Osteoblast (primary cell): ENCODE data around the gene RAD51B. TPM values are rescaled to one million over a fixed set of nuclear protein-coding genes. Genes with fewer than 3 reads are reported as not detected.
"Not testable (repeated sequence)": the region's sequence is repeated elsewhere in the genome, so short reads cannot be mapped to it uniquely, and the experiment has no call there.

ENCODE experiments used
- DNase-seq: peaks from one replicate; pipeline ENCODE4 v3.0.0; 2011; ENCODE audit warnings: low spot score, mixed read lengths; ENCODE audit not compliant: insufficient read length; ENCODE audit errors: missing footprints
- H2AFZ ChIP-seq: 2 replicates; pipeline ENCODE4 v1.6.0; 2011; ENCODE audit warnings: mild to moderate bottlenecking, low read length
- H3K27ac ChIP-seq: 2 replicates; pipeline ENCODE4 v1.5.1; 2011; ENCODE audit warnings: mild to moderate bottlenecking, low read depth, low read length, moderate library complexity
- H3K27me3 ChIP-seq: 2 replicates; pipeline ENCODE4 v1.6.0; 2012; ENCODE audit warnings: mild to moderate bottlenecking, control low read depth, inconsistent platforms, low read length, moderate library complexity; ENCODE audit not compliant: insufficient read depth
- H3K36me3 ChIP-seq: 2 replicates; pipeline ENCODE4 v1.5.1; 2011; ENCODE audit warnings: mild to moderate bottlenecking, low read length, control low read depth, moderate library complexity; ENCODE audit not compliant: insufficient read depth
- H3K4me1 ChIP-seq: 2 replicates; pipeline ENCODE4 v1.5.1; 2011; ENCODE audit warnings: mild to moderate bottlenecking, low read length, control low read depth, moderate library complexity; ENCODE audit not compliant: insufficient read depth
- H3K4me2 ChIP-seq: 2 replicates; pipeline ENCODE4 v1.6.0; 2011; ENCODE audit warnings: mild to moderate bottlenecking, low read length; ENCODE audit not compliant: insufficient read depth
- H3K4me3 ChIP-seq: fragments of 200-600 bp; sonication (generic); 3 replicates; pipeline ENCODE4 v1.5.1; 2012; ENCODE audit warnings: mild to moderate bottlenecking, low read length, inconsistent platforms; ENCODE audit not compliant: insufficient read depth
- H3K79me2 ChIP-seq: 2 replicates; pipeline ENCODE4 v1.6.0; 2012; ENCODE audit warnings: mild to moderate bottlenecking, low read length, control low read depth, inconsistent platforms; ENCODE audit not compliant: insufficient read depth
- H3K9me3 ChIP-seq: 2 replicates; pipeline ENCODE4 v1.5.1; 2011; ENCODE audit warnings: low read depth, low read length, control low read depth
- H4K20me1 ChIP-seq: 2 replicates; pipeline ENCODE4 v1.6.0; 2012; ENCODE audit warnings: mild to moderate bottlenecking, low read length, control low read depth; ENCODE audit not compliant: insufficient read depth
- total RNA-seq: library from RNA; depleted of rRNA; stranded (reverse); fragments of >200 nt; gene quantifications from 2 replicates; pipeline ENCODE4 v1.2.3, GENCODE V29; 2012
- TF ChIP-seq, protein P1 (sequence below): IDR thresholded peaks from 2 replicates; pipeline ENCODE4 v1.5.1; 2011; ENCODE audit warnings: mild to moderate bottlenecking, low read depth, low read length, moderate library complexity; ENCODE audit errors: extremely low read depth

RAD51B gene
- total RNA-seq, 1 donor = 13.8 TPM

DNA sequence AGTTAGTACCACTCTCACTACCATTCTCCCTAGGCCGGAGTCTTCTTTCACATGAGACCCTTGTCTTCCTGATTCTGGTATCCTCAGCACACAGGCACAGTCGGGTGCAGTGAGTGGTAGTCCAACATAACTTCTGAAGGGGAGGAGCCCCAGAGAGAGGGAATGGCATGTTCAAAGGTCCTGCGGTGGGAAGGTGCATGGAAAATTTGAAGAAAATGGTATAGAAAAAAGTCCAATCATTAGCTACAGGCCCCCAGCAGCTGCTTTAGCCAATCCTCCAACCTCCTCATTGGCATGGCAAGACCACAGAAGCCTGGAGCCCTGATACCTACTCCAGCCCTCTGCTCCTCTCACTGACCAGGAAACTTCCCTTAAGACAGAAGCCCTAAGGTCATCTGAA lies 876.7 kb downstream of the RAD51B start:
- Histone ChIP-seq H3K79me2 (no peaks in the 10 kb centered on the region), H3K36me3 (no peaks in the 10 kb centered on the region), H3K4me2 (no peak overlapping the region), H3K4me3 (no peak overlapping the region), H3K27me3 (no peaks in the 10 kb centered on the region), H4K20me1 (no peaks in the 10 kb centered on the region), H3K4me1 (peaks cover 35% of the 10 kb centered on the region), H2AFZ (no peak overlapping the region), H3K27ac (peak overlapping the region; percentile 82), H3K9me3 (no peaks in the 10 kb centered on the region)
- TF ChIP-seq, protein P1, sequence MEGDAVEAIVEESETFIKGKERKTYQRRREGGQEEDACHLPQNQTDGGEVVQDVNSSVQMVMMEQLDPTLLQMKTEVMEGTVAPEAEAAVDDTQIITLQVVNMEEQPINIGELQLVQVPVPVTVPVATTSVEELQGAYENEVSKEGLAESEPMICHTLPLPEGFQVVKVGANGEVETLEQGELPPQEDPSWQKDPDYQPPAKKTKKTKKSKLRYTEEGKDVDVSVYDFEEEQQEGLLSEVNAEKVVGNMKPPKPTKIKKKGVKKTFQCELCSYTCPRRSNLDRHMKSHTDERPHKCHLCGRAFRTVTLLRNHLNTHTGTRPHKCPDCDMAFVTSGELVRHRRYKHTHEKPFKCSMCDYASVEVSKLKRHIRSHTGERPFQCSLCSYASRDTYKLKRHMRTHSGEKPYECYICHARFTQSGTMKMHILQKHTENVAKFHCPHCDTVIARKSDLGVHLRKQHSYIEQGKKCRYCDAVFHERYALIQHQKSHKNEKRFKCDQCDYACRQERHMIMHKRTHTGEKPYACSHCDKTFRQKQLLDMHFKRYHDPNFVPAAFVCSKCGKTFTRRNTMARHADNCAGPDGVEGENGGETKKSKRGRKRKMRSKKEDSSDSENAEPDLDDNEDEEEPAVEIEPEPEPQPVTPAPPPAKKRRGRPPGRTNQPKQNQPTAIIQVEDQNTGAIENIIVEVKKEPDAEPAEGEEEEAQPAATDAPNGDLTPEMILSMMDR = no peak
- DNase-seq = no peak

DNA sequence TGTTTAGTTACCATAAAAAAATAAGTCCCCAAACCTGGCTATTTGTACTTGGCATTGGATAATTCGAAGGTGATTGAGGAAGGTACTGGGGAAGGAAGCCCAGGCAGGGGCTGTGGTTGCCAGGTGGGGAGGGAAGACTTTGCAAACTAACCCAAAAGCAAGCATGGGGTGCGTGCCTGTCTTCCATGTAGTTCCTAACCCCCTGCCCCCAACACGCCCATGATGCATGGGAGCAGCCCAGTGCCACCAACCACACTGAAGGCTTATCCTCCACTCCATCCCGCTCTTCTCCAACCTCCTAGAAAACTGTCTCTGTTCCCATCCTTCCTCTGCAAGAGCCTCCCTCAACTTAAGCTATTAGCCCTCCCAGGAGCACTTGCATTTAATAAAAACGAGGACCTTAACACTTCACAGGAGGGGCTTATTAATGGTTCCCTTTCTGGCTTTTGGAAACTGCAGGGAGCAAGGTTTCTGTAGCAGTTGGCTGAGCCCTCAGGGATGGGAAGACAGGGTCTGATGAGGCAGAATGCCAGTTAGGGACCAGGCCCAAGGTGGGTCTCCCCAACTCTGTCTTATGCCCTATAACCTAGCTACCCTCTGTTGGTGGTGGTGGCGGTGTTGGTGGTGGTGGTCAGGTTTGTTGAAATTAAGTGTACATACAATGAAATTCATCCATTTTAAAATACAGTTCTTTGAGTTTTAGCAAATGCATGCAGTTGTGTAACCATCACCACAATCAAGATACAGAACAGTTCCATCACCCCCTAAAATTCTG lies 877.3 kb downstream of the RAD51B start:
- Histone ChIP-seq H3K27ac (no peak overlapping the region), H3K36me3 (no peaks in the 10 kb centered on the region), H3K27me3 (no peaks in the 10 kb centered on the region), H3K79me2 (no peaks in the 10 kb centered on the region), H3K4me2 (no peak overlapping the region), H4K20me1 (no peaks in the 10 kb centered on the region), H3K4me1 (peaks cover 35% of the 10 kb centered on the region), H3K9me3 (no peaks in the 10 kb centered on the region), H2AFZ (no peak overlapping the region), H3K4me3 (no peak overlapping the region)
- DNase-seq = no peak
- TF ChIP-seq, protein P1 = no peak

DNA sequence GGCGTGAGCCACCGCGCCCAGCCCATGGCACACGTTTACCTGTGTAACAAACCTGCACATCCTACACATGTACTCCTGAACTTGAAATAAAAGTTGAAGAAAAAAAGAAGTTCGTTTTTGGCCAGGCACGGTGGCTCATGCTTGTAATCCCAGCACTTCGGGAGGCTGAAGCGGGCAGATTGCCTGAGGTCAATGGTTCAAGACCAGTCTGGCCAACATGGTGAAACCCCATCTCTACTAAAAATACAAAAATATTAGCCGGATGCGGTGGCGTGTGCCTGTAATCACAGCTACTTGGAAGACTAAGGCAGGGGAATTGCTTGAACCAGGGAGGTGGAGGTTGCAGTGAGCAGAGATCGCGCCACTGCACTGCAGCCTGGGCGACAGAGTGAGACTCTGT lies 879.2 kb downstream of the RAD51B start:
- not testable (repeated sequence) for H3K36me3 ChIP-seq, H2AFZ ChIP-seq, H3K4me3 ChIP-seq, H3K27me3 ChIP-seq, DNase-seq, H3K4me2 ChIP-seq, H3K27ac ChIP-seq, H3K79me2 ChIP-seq, H3K9me3 ChIP-seq, H4K20me1 ChIP-seq
- peaks cover 36% of the 10 kb centered on the region for H3K4me1 ChIP-seq

DNA sequence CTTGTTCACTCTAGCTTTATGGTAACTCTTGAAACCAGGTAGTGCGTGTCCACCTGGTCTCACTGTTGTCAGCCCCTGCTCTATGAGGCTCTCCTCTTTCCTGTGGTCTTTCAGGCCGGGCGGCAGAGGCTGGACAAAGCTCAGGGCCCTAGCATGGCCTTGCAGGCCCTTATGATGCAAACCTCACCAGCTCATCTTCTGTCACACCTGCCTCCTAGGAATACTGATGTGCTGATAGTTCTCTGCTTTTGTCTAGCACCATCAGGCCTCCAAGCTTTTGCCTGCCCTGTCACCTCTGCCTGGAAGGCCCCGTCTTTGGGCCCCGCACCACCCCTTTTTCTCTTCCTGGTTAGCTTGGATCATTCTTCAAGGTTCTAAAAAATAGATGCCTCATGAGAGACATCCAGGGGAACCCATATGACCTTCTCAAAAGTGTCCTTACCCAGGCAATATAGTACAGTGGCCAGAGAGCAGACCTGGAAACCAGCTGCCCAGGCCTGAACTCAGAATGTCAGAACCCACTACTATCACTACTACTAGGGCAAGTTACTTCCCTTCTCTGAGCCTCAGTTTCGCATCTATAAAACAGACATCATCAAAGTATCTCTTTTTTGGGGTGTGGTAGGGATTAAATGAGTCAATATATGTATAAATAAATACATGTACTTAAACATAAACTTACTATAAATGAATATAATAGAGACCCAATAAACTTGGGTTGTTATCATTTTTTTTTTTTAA lies 881.6 kb downstream of the RAD51B start:
- Histone ChIP-seq H3K79me2 (no peaks in the 10 kb centered on the region), H3K27ac (no peak overlapping the region)
- no peak for DNase-seq

More for the DNA sequence above, 881.6 kb downstream of the RAD51B start:
- no peaks in the 10 kb centered on the region for H4K20me1 ChIP-seq
- TF ChIP-seq, protein P1 = no peak
- H2AFZ ChIP-seq = no peak overlapping the region
- H3K4me3 ChIP-seq = no peak overlapping the region
- H3K27me3 ChIP-seq = no peaks in the 10 kb centered on the region
- H3K4me1 ChIP-seq = peaks cover 23% of the 10 kb centered on the region
- no peaks in the 10 kb centered on the region for H3K9me3 ChIP-seq
- no peak overlapping the region for H3K4me2 ChIP-seq
- H3K36me3 ChIP-seq = no peaks in the 10 kb centered on the region
